ENCODE results near the gene NUP205.

The NUP205 gene

GRCh38 chr7:135552148-135552547 is 5.6 kb upstream of the NUP205 start:
- Histone ChIP-seq H3K9me3 (ENCODE audit: control insufficient read depth, low read length) (no peaks in the 10 kb centered on the region), H3K4me1 (ENCODE audit: control insufficient read depth, insufficient read depth, low read length) (no peaks in the 10 kb centered on the region), H3K4me3 (ENCODE audit: low read length) (no peak overlapping the region), H3K9ac (ENCODE audit: low read length) (no peak overlapping the region), H3K36me3 (ENCODE audit: control insufficient read depth, insufficient read depth, low read length) (no peaks in the 10 kb centered on the region), H3K27me3 (ENCODE audit: control insufficient read depth, insufficient read depth, low read length) (no peaks in the 10 kb centered on the region)

DNA sequence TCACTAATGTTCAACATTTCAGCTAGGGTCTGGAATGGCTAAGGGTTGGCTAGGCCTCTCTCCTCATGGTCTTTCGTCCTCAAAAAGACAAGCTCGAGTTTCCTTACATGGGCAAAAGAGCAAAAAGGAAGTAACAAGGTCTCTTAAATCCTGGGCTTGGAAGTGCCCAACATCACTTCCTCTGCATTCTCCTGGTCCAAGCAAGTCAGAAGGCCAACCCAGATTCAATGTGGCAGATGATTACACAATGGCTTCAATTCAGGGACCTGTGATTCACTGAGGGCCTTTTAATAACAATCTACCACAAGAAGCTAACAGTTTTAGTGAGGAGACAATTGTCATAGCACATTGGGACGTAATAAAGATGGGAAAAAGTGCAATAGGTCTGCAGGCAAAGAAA is 4.4 kb upstream of the NUP205 start:
- Histone ChIP-seq H3K9ac (ENCODE audit: low read length) (no peak overlapping the region), H3K27me3 (ENCODE audit: control insufficient read depth, insufficient read depth, low read length) (no peaks in the 10 kb centered on the region), H3K36me3 (ENCODE audit: control insufficient read depth, insufficient read depth, low read length) (no peaks in the 10 kb centered on the region), H3K4me3 (ENCODE audit: low read length) (no peak overlapping the region), H3K4me1 (ENCODE audit: control insufficient read depth, insufficient read depth, low read length) (no peaks in the 10 kb centered on the region), H3K9me3 (ENCODE audit: control insufficient read depth, low read length) (no peaks in the 10 kb centered on the region)

GRCh38 chr7:135558337-135558767 is 635 bp downstream of the NUP205 start:
- H3K4me1 ChIP-seq (ENCODE audit: control insufficient read depth, insufficient read depth, low read length) = no peaks in the 10 kb centered on the region
- H3K9me3 ChIP-seq (ENCODE audit: control insufficient read depth, low read length) = no peaks in the 10 kb centered on the region
- no peaks in the 10 kb centered on the region for H3K27me3 ChIP-seq (ENCODE audit: control insufficient read depth, insufficient read depth, low read length)
- H3K36me3 ChIP-seq (ENCODE audit: control insufficient read depth, insufficient read depth, low read length) = no peaks in the 10 kb centered on the region
- peak overlapping the region; percentile 87 for H3K9ac ChIP-seq (ENCODE audit: low read length)
- peak overlapping the region; percentile 75 for H3K4me3 ChIP-seq (ENCODE audit: low read length)

- no peaks in the 10 kb centered on the region for H3K9me3 ChIP-seq (ENCODE audit: control insufficient read depth, low read length)
- H3K4me3 ChIP-seq (ENCODE audit: low read length) = peak overlapping the region; percentile 75
- H3K36me3 ChIP-seq (ENCODE audit: control insufficient read depth, insufficient read depth, low read length) = no peaks in the 10 kb centered on the region
- no peaks in the 10 kb centered on the region for H3K4me1 ChIP-seq (ENCODE audit: control insufficient read depth, insufficient read depth, low read length)
- no peaks in the 10 kb centered on the region for H3K27me3 ChIP-seq (ENCODE audit: control insufficient read depth, insufficient read depth, low read length)
- H3K9ac ChIP-seq (ENCODE audit: low read length) = peak overlapping the region; percentile 87
Observed at GRCh38 chr7:135558881-135559280, 1.2 kb downstream of the NUP205 start.

GRCh38 chr7:135560631-135561030 is 2.9 kb downstream of the NUP205 start:
- H3K27me3 ChIP-seq (ENCODE audit: control insufficient read depth, insufficient read depth, low read length) = no peaks in the 10 kb centered on the region
- H3K9ac ChIP-seq (ENCODE audit: low read length) = no peak overlapping the region
- no peak overlapping the region for H3K4me3 ChIP-seq (ENCODE audit: low read length)
- H3K4me1 ChIP-seq (ENCODE audit: control insufficient read depth, insufficient read depth, low read length) = no peaks in the 10 kb centered on the region
- H3K36me3 ChIP-seq (ENCODE audit: control insufficient read depth, insufficient read depth, low read length) = no peaks in the 10 kb centered on the region
- H3K9me3 ChIP-seq (ENCODE audit: control insufficient read depth, low read length) = no peaks in the 10 kb centered on the region

- no peak overlapping the region for H3K9ac ChIP-seq (ENCODE audit: low read length)
- no peak overlapping the region for H3K4me3 ChIP-seq (ENCODE audit: low read length)
- no peaks in the 10 kb centered on the region for H3K36me3 ChIP-seq (ENCODE audit: control insufficient read depth, insufficient read depth, low read length)
- no peaks in the 10 kb centered on the region for H3K4me1 ChIP-seq (ENCODE audit: control insufficient read depth, insufficient read depth, low read length)
- no peaks in the 10 kb centered on the region for H3K27me3 ChIP-seq (ENCODE audit: control insufficient read depth, insufficient read depth, low read length)
- H3K9me3 ChIP-seq (ENCODE audit: control insufficient read depth, low read length) = no peaks in the 10 kb centered on the region
Observed at GRCh38 chr7:135562720-135563119, 5.0 kb downstream of the NUP205 start.

- H3K36me3 ChIP-seq (ENCODE audit: control insufficient read depth, insufficient read depth, low read length) = no peaks in the 10 kb centered on the region
- no peaks in the 10 kb centered on the region for H3K27me3 ChIP-seq (ENCODE audit: control insufficient read depth, insufficient read depth, low read length)
- no peaks in the 10 kb centered on the region for H3K9me3 ChIP-seq (ENCODE audit: control insufficient read depth, low read length)
- H3K9ac ChIP-seq (ENCODE audit: low read length) = no peak overlapping the region
- no peaks in the 10 kb centered on the region for H3K4me1 ChIP-seq (ENCODE audit: control insufficient read depth, insufficient read depth, low read length)
- H3K4me3 ChIP-seq (ENCODE audit: low read length) = no peak overlapping the region
Observed at GRCh38 chr7:135571834-135572233, 14.1 kb downstream of the NUP205 start.

DNA sequence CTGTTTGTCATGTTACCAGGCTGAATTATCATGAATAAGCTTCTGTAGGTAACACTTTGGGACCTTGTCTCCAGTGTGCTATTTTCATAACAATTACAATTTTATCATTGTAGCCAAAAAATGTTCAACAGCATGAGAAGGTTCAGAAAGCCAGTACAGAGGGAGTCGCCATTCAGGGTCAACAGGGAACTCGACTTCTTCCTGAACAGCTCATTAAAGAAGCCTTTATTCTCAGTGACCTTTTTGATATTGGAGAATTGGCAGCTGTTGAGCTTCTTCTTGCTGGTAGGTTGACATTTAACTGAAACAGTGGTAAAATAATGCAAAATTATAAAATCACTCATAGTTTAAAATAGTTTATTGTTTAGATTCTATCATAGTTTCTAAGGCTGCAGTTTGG is 15.8 kb downstream of the NUP205 start:
- H3K9ac ChIP-seq (ENCODE audit: low read length) = no peak overlapping the region
- no peaks in the 10 kb centered on the region for H3K4me1 ChIP-seq (ENCODE audit: control insufficient read depth, insufficient read depth, low read length)
- H3K4me3 ChIP-seq (ENCODE audit: low read length) = no peak overlapping the region
- H3K9me3 ChIP-seq (ENCODE audit: control insufficient read depth, low read length) = no peaks in the 10 kb centered on the region
- H3K36me3 ChIP-seq (ENCODE audit: control insufficient read depth, insufficient read depth, low read length) = no peaks in the 10 kb centered on the region
- no peaks in the 10 kb centered on the region for H3K27me3 ChIP-seq (ENCODE audit: control insufficient read depth, insufficient read depth, low read length)

- Histone ChIP-seq H3K9me3 (ENCODE audit: control insufficient read depth, low read length) (no peaks in the 10 kb centered on the region), H3K36me3 (ENCODE audit: control insufficient read depth, insufficient read depth, low read length) (no peaks in the 10 kb centered on the region), H3K9ac (ENCODE audit: low read length) (no peak overlapping the region), H3K4me1 (ENCODE audit: control insufficient read depth, insufficient read depth, low read length) (no peaks in the 10 kb centered on the region), H3K4me3 (ENCODE audit: low read length) (no peak overlapping the region), H3K27me3 (ENCODE audit: control insufficient read depth, insufficient read depth, low read length) (no peaks in the 10 kb centered on the region)
Observed at GRCh38 chr7:135575296-135575695, 17.6 kb downstream of the NUP205 start.

GRCh38 chr7:135578569-135578968 is 20.9 kb downstream of the NUP205 start:
- H3K4me3 ChIP-seq (ENCODE audit: low read length) = no peak overlapping the region
- H3K4me1 ChIP-seq (ENCODE audit: control insufficient read depth, insufficient read depth, low read length) = no peaks in the 10 kb centered on the region
- H3K9me3 ChIP-seq (ENCODE audit: control insufficient read depth, low read length) = no peaks in the 10 kb centered on the region
- H3K9ac ChIP-seq (ENCODE audit: low read length) = no peak overlapping the region
- H3K27me3 ChIP-seq (ENCODE audit: control insufficient read depth, insufficient read depth, low read length) = no peaks in the 10 kb centered on the region
- no peaks in the 10 kb centered on the region for H3K36me3 ChIP-seq (ENCODE audit: control insufficient read depth, insufficient read depth, low read length)

GRCh38 chr7:135584362-135585353 is 26.9 kb downstream of the NUP205 start:
- H3K4me3 ChIP-seq (ENCODE audit: low read length) = no peak overlapping the region
- no peaks in the 10 kb centered on the region for H3K9me3 ChIP-seq (ENCODE audit: control insufficient read depth, low read length)
- H3K27me3 ChIP-seq (ENCODE audit: control insufficient read depth, insufficient read depth, low read length) = no peaks in the 10 kb centered on the region
- no peaks in the 10 kb centered on the region for H3K36me3 ChIP-seq (ENCODE audit: control insufficient read depth, insufficient read depth, low read length)
- no peak overlapping the region for H3K9ac ChIP-seq (ENCODE audit: low read length)
- H3K4me1 ChIP-seq (ENCODE audit: control insufficient read depth, insufficient read depth, low read length) = no peaks in the 10 kb centered on the region

DNA sequence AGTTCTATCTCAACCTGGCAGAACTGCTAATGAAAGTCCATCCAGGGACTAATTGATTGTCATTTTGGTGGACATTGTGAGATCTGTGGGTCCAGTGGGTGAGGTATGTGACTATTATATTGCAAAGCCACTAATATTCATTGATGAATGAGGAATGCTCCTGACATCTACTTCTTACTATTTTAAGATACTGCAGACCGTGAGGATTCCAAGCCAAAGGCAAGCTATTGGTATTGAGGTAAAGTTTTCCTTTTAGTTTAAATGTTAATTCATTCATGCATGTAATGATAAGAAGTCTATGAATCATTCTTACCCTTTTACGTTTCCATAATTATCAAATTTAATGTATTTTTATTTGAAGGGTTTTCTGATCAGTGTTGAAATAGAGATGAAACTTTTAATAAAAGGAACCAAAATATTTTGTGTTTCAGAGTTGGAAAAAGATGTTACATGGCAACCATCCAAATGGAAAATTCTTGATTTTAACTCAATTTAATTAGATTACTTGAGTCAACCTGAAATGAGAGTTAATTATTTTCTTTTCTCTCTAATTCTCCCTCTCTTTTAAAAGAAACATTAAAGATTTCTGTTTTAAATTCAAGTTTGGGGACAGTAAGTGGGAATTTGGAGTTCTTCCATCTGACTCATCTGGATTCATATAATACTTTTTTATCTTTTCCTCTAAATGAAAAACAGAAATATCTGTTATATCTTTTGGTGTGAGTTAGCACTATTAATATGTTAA is 39.6 kb downstream of the NUP205 start:
- H3K36me3 ChIP-seq (ENCODE audit: control insufficient read depth, insufficient read depth, low read length) = no peaks in the 10 kb centered on the region
- H3K27me3 ChIP-seq (ENCODE audit: control insufficient read depth, insufficient read depth, low read length) = no peaks in the 10 kb centered on the region
- H3K9me3 ChIP-seq (ENCODE audit: control insufficient read depth, low read length) = no peaks in the 10 kb centered on the region
- no peaks in the 10 kb centered on the region for H3K4me1 ChIP-seq (ENCODE audit: control insufficient read depth, insufficient read depth, low read length)
- H3K9ac ChIP-seq (ENCODE audit: low read length) = no peak overlapping the region
- no peak overlapping the region for H3K4me3 ChIP-seq (ENCODE audit: low read length)
